Measurements from ENCODE around the gene DIDO1.

DNA sequence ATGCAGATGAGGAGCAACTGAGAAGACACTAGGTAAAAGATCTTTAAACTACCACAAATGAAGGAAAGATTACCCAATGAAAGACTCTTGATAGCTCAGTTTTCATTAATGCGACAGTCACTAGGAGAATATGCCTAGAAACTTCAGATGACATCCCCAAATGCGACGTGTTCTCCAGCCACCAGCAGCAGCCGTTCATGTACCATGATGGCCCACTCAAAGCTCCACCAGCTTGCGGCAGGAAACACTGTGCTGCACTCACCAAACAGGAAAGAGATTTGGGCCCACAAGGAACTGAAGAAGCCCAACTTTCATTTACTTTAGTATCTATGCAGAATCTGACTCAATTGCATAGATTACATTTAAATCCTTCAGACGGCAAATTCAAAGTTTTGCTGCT, 7.5 kb downstream of the DIDO1 start:
- TF ChIP-seq, protein P1, sequence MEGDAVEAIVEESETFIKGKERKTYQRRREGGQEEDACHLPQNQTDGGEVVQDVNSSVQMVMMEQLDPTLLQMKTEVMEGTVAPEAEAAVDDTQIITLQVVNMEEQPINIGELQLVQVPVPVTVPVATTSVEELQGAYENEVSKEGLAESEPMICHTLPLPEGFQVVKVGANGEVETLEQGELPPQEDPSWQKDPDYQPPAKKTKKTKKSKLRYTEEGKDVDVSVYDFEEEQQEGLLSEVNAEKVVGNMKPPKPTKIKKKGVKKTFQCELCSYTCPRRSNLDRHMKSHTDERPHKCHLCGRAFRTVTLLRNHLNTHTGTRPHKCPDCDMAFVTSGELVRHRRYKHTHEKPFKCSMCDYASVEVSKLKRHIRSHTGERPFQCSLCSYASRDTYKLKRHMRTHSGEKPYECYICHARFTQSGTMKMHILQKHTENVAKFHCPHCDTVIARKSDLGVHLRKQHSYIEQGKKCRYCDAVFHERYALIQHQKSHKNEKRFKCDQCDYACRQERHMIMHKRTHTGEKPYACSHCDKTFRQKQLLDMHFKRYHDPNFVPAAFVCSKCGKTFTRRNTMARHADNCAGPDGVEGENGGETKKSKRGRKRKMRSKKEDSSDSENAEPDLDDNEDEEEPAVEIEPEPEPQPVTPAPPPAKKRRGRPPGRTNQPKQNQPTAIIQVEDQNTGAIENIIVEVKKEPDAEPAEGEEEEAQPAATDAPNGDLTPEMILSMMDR (IDR thresholded peaks at IDR 0.05) = no peak
- TF ChIP-seq POLR2A (IDR thresholded peaks at IDR 0.05) = no peak

Measured in lower leg skin (tissue), 3 donors.